NCI-H2196 treated with DMSO at 0.1 percent for 48 hours (cell line): ENCODE results near the gene KIAA0753.

Experiments
- DNase-seq: peaks from one replicate; lab custom pipeline; 2025; ENCODE audit not compliant: unreplicated experiment; lab: John Stamatoyannopoulos, UW

The KIAA0753 gene

GRCh38 chr17:6572972-6573370 lies 67.5 kb downstream of the KIAA0753 start:
- no peak for DNase-seq

GRCh38 chr17:6571452-6571781 lies 69.1 kb downstream of the KIAA0753 start:
- DNase-seq, result no peak

GRCh38 chr17:6570731-6571451 lies 69.6 kb downstream of the KIAA0753 start:
- no peak for DNase-seq

GRCh38 chr17:6569370-6570285 lies 70.9 kb downstream of the KIAA0753 start:
- no peak for DNase-seq

- DNase-seq, result no peak
Measured at GRCh38 chr17:6568184-6568758, 72.2 kb downstream of the KIAA0753 start.

- no peak for DNase-seq
Measured at GRCh38 chr17:6567528-6568183, 72.9 kb downstream of the KIAA0753 start.

GRCh38 chr17:6561446-6561845 lies 79.1 kb downstream of the KIAA0753 start:
- no peak for DNase-seq

- no peak for DNase-seq
Measured at GRCh38 chr17:6560496-6560895, 80.0 kb downstream of the KIAA0753 start.

- no peak for DNase-seq
Measured at GRCh38 chr17:6559753-6560215, 80.7 kb downstream of the KIAA0753 start.

GRCh38 chr17:6558932-6559752 lies 81.4 kb downstream of the KIAA0753 start:
- no peak for DNase-seq

GRCh38 chr17:6558276-6558675 lies 82.2 kb downstream of the KIAA0753 start:
- DNase-seq, result no peak

- DNase-seq, result no peak
Measured at GRCh38 chr17:6557040-6557438, 83.5 kb downstream of the KIAA0753 start.

GRCh38 chr17:6556121-6557039 lies 84.1 kb downstream of the KIAA0753 start, which contains the start of gene PITPNM3:
Gene PITPNM3 (minus strand): TSS chr17:6556555. CDS start chr17:6556406, 149 bp downstream.
- no peak for DNase-seq

GRCh38 chr17:6555331-6556120 lies 85.0 kb downstream of the KIAA0753 start:
- no peak for DNase-seq

- no peak for DNase-seq
Measured at GRCh38 chr17:6554871-6555330, 85.6 kb downstream of the KIAA0753 start.

GRCh38 chr17:6554342-6554741 lies 86.2 kb downstream of the KIAA0753 start:
- DNase-seq, result no peak

- peak; percentile 5 for DNase-seq
Measured at GRCh38 chr17:6551869-6552531, 88.5 kb downstream of the KIAA0753 start.

GRCh38 chr17:6551356-6551755 lies 89.2 kb downstream of the KIAA0753 start:
- no peak for DNase-seq
